Upper lobe of left lung (tissue), 6 donors: ENCODE data around the gene LGALS7. TPM values are rescaled to one million over a fixed set of nuclear protein-coding genes. Genes with fewer than 3 reads are reported as not detected.

Experiments
- ATAC-seq, 2 donors: fragments of 200-7000 bp; cut with Tn5 transposase; one replicate each; pipeline ENCODE4 v1.9.1; 2022; ENCODE audit warnings: mild to moderate bottlenecking in 2 of 2, moderate library complexity in 2 of 2; ENCODE audit not compliant: low FRiP score in 2 of 2
- DNase-seq, 2 donors: peaks; one replicate each; pipeline ENCODE4 v3.0.0-alpha.2; 2019 to 2020
- H3K27ac ChIP-seq, 4 donors: fragments of 200-600 bp; sonication (generic); one replicate each; pipeline ENCODE4 v1.5.1; 2016 to 2019
- H3K27me3 ChIP-seq, 4 donors: fragments of 200-600 bp; sonication (generic); one replicate each; pipeline ENCODE4 v1.5.1; 2017 to 2019
- H3K36me3 ChIP-seq, 4 donors: fragments of 200-600 bp; sonication (generic); one replicate each; pipeline ENCODE4 v1.5.1; 2016 to 2019
- H3K4me1 ChIP-seq, 4 donors: fragments of 200-600 bp; sonication (generic); one replicate each; pipeline ENCODE4 v1.5.1; 2018 to 2019
- H3K4me3 ChIP-seq, 4 donors: fragments of 200-600 bp; sonication (generic); one replicate each; pipeline ENCODE4 v1.5.1; 2017 to 2019; ENCODE audit warnings: mild to moderate bottlenecking in 2 of 4, moderate library complexity in 1 of 4
- H3K9me3 ChIP-seq, 4 donors: fragments of 200-600 bp; sonication (generic); one replicate each; pipeline ENCODE4 v1.5.1; 2018 to 2019
- CTCF ChIP-seq, 6 experiments: fragments of 450-650 bp in 4 of 6; fragments of 200-600 bp in 2 of 6; sonication (generic) in 2 of 6; IDR thresholded peaks; one replicate each; pipeline ENCODE4 v1.5.1; 2016 to 2019; ENCODE audit warnings: antibody characterized with exemption in 6 of 6
- EP300 ChIP-seq, 4 donors: sonication (generic); formaldehyde crosslinking; IDR thresholded peaks; one replicate each; pipeline ENCODE4 v1.5.1; 2017; ENCODE audit warnings: antibody characterized with exemption in 4 of 4, control low read depth in 2 of 4
- POLR2A ChIP-seq, 4 donors: fragments of 450-650 bp; IDR thresholded peaks; one replicate each; pipeline ENCODE4 v1.5.1; 2016 to 2017; ENCODE audit warnings: antibody characterized with exemption in 4 of 4, mild to moderate bottlenecking in 2 of 4
- POLR2AphosphoS5 ChIP-seq, 2 donors: sonication (generic); formaldehyde crosslinking; IDR thresholded peaks; one replicate each; pipeline ENCODE4 v1.5.1; 2017; ENCODE audit warnings: antibody characterized with exemption in 2 of 2
- WGBS, 2 donors: methylation state at CpG; one replicate each; pipeline ENCODE4 v1.1.5; 2017 to 2018; 5-methylcytosine and 5-hydroxymethylcytosine counted together
- total RNA-seq, 6 donors: library from RNA; depleted of rRNA in 4 of 6; stranded (reverse); fragments of >200 nt in 4 of 6; gene quantifications; one replicate each; pipeline versions ENCODE4 v1.1.0 to v1.2.1, GENCODE V29; 2016 to 2021
- donor health status: DM: no; HTN: no; CAD: no; lungs with moderate emphysema.
- donor health status: DM: no; HTN: yes; CAD: no; lungs with severe emphysema.

Gene LGALS7
- total RNA-seq, 6 donors from 2014 or later, result not detected

GRCh38 chr19:38727868-38728660 is 45.3 kb downstream of the LGALS7 start:
- Histone ChIP-seq H3K27me3 (no peaks in the 10 kb centered on the region), H3K36me3 (peaks cover 43 to 92% (median 80%) of the 10 kb centered on the region in 4 donors), H3K27ac (peak overlapping the region; percentile 7 to 83 (median 66)), H3K4me1 (peaks cover 20 to 48% (median 24%) of the 10 kb centered on the region in 4 donors), H3K4me3 (no peak overlapping the region), H3K9me3 (no peaks in the 10 kb centered on the region)
- 66 to 77% methylated on average over 22 to 32 of the region's 33 CpGs for WGBS, 2 donors
- ATAC-seq, result peak in 1 of 2 donors; percentile 7
- no peak for TF ChIP-seq POLR2AphosphoS5 (IDR thresholded peaks at IDR 0.05)
- no peak for TF ChIP-seq CTCF (IDR thresholded peaks at IDR 0.05)
- no peak for TF ChIP-seq POLR2A (IDR thresholded peaks at IDR 0.05)
- no peak for TF ChIP-seq EP300 (IDR thresholded peaks at IDR 0.05)
- DNase-seq, result peak in 1 of 2 donors; percentile 69

- H3K9me3 ChIP-seq, result no peaks in the 10 kb centered on the region
- TF ChIP-seq EP300 (IDR thresholded peaks at IDR 0.05) (no peak), POLR2A (IDR thresholded peaks at IDR 0.05) (no peak), CTCF (IDR thresholded peaks at IDR 0.05) (no peak)
- peak overlapping the region in 3 of 4 donors; percentile 65 to 83 (median 68) for H3K27ac ChIP-seq
- DNase-seq (no peak), ATAC-seq (no peak)
- H3K36me3 ChIP-seq, result peaks cover 49 to 99% (median 87%) of the 10 kb centered on the region in 4 donors
- WGBS, 2 donors, result 94 to 95% methylated on average over 13 to 16 of the region's 17 CpGs
- no peaks in the 10 kb centered on the region for H3K27me3 ChIP-seq
- peaks cover 16 to 46% (median 23%) of the 10 kb centered on the region in 4 donors for H3K4me1 ChIP-seq
- H3K4me3 ChIP-seq, result no peak overlapping the region
Observed at GRCh38 chr19:38727306-38727867, 45.9 kb downstream of the LGALS7 start.

DNA sequence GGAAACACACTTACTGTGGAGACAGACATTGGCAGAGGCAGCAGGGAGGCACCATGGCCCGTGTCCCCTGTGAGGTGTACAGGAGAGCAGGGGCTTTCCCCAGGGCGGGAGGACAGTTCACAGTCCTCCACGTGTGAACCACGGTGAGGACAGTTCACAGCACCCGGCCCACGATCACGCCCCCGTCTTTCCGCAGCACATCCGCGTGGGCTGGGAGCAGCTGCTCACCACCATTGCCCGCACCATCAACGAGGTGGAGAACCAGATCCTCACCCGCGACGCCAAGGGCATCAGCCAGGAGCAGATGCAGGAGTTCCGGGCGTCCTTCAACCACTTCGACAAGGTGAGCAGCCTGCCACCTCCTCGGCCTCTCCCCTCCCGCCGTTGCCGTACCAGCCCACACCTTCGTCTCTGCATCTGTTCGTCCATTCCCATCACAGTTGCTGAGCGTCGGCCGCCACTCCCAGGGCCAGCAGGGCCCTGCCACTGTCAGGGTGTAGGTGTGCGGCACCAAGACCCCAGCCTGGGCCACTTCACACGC is 46.5 kb downstream of the LGALS7 start:
- DNase-seq (peak in 1 of 2 donors; percentile 75), ATAC-seq (no peak)
- H3K27me3 ChIP-seq, result no peaks in the 10 kb centered on the region
- peaks cover 55 to 100% (median 91%) of the 10 kb centered on the region in 4 donors for H3K36me3 ChIP-seq
- H3K4me1 ChIP-seq, result peaks cover 10 to 45% (median 26%) of the 10 kb centered on the region in 4 donors
- WGBS, 2 donors, result 85 to 97% methylated on average over 11 to 30 of the region's 30 CpGs
- H3K9me3 ChIP-seq, result no peaks in the 10 kb centered on the region
- no peak overlapping the region for H3K4me3 ChIP-seq
- peak overlapping the region in 3 of 4 donors; percentile 65 to 83 (median 68) for H3K27ac ChIP-seq
- TF ChIP-seq EP300 (IDR thresholded peaks at IDR 0.05) (no peak), CTCF (IDR thresholded peaks at IDR 0.05) (no peak), POLR2AphosphoS5 (IDR thresholded peaks at IDR 0.05) (peak in 1 of 2 donors; percentile 12), POLR2A (IDR thresholded peaks at IDR 0.05) (no peak)

- Histone ChIP-seq H3K36me3 (peaks cover 60 to 100% (median 94%) of the 10 kb centered on the region in 4 donors), H3K27ac (peak overlapping the region in 3 of 4 donors; percentile 62 to 83 (median 65)), H3K9me3 (no peaks in the 10 kb centered on the region), H3K4me3 (no peak overlapping the region), H3K4me1 (peaks cover 5 to 45% (median 23%) of the 10 kb centered on the region in 4 donors), H3K27me3 (no peaks in the 10 kb centered on the region)
- ATAC-seq (no peak), DNase-seq (no peak)
- TF ChIP-seq POLR2AphosphoS5 (IDR thresholded peaks at IDR 0.05), result no peak
- no peak for TF ChIP-seq CTCF (IDR thresholded peaks at IDR 0.05)
- TF ChIP-seq EP300 (IDR thresholded peaks at IDR 0.05), result no peak
- no peak for TF ChIP-seq POLR2A (IDR thresholded peaks at IDR 0.05)
- 89 to 90% methylated on average over 6 of the region's 6 CpGs for WGBS, 2 donors
Observed at GRCh38 chr19:38726284-38726673, 47.0 kb downstream of the LGALS7 start.
